ENCODE results near the gene BRAF.
A peak's percentile ranks its signal among the peaks of the same experiment; 100 is the strongest.
"Not testable (repeated sequence)": the region's sequence is repeated elsewhere in the genome, so short reads cannot be mapped to it uniquely, and the experiment has no call there.

Gene BRAF

DNA sequence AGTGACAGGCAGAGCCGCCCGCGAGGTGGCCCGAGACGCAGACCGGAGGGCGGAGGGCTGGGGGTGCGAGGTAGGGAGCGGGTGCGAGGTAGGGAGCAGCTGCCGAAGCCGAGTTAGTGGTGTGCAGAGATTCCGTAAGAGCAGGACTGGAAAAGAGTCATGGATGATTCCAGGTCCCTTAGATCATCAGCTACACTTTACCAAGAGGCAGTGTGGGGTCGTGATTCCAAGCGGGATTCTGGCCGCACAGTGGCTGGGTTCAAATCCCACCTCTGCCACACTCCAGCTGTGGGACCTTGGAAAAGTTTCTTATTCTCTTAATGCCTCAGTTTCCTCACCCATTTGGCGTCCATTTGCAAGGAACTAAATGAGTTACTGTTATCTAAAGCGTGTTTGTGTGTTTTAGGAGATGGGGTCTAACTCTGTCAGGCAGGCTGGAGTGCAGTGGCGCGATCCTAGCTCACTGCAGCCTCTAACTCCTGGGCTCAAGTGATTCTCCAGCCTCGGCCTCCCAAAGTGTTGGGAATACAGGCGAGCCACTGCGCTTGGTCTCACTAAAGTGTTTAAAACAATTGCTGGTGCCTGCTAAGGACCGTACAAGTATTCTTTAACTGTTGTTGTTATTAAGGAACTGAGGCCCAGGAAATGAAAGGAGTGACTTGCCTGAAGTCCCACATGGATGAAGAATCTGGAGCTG, 227.1 kb downstream of the BRAF start:
- DNase-seq: no peak

- DNase-seq: peak; percentile 65
Observed at GRCh38 chr7:140696680-140697446, 227.9 kb downstream of the BRAF start, which contains the start of gene NDUFB2. Gene NDUFB2 (plus strand): TSS chr7:140696708. CDS start chr7:140696745, 37 bp downstream.

DNA sequence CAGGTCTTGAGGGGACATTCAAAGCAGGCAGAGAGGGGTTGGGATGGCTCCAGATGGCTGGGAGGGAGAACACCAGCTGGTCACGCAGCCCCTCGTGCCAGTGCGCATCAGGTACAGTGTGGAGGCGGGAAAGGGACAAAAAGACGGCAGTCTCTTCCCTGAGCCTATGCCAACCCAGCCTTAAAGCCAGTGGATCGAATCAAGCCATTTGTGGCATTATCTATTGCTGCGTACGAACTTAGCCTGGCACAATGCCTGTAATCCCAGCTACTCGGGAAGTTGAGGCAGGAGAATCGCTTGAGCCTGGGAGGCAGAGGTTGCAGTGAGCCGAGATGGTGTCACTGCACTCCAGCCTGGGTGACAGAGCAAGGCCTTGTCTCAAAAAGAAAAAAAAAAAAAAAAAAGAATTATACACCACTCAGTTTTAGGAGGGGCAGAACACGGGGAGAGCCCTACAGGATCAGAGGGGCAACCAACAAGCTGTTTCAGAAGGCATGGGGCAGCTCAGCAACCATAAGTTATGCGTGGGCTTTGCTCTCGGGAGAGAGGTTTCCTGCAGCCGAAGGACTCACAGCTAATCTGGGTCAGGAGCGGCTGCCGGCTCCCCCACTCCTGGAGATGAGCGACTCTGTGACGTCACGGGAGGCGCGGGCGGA, 228.6 kb downstream of the BRAF start:
- DNase-seq: peak; percentile 91

DNA sequence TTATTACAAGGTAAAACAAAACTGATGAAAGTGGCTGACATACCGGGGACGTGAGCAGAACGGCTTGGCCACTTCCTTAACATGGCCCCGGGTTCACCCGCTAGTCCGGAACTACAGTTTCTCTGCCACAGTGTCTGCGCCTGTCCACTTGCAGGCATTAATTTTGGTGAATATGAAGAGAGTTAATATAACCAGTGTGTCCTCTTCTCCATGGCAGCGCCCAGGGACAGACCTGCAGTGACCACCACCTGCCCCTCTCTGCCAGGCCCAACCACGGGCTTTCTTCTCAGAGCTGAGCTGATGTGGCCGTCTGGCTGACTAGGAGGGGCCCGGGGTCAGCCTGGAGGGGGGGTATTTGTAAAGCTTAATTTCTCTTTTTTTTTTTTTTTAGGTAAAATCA, 229.3 kb downstream of the BRAF start:
- no peak for DNase-seq

DNA sequence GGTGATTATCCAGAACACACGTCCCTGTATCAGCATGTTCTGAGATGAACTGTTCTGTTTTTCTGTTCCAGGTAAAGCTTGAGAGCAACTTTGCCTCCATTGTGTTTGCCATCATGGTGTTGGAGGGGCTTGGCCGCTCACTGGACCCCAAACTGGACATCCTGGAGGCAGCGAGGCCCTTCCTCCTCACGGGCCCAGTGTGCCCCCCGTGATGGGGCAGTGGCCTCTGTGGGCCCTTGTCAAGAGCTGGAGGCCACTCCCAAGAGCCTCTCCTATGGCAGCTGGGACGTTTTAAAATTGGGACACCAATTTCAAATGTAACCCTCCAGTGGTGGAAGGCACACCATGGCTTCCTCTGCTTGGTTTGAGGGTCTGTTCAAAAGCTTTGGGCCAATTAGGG, 230.1 kb downstream of the BRAF start:
- DNase-seq: no peak

DNA sequence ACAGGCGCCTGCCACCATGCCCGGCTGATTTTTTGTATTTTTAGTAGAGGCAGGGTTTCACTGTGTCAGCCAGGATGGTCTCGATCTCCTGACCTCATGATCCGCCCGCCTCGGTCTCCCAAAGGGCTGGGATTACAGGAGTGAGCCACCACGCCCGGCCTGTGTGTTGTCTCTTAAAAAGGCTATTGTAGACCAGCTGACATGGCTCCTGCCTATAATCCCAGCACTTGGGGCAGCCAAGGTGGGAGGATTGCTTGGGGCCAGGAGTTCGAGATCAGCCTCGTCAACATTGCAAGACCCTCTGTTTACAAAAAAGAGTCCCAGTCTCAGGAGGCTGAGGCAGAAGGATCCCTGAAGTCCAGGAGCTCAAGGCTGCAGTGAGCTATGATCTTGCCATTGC, 230.9 kb downstream of the BRAF start:
- not testable (repeated sequence) for DNase-seq

DNA sequence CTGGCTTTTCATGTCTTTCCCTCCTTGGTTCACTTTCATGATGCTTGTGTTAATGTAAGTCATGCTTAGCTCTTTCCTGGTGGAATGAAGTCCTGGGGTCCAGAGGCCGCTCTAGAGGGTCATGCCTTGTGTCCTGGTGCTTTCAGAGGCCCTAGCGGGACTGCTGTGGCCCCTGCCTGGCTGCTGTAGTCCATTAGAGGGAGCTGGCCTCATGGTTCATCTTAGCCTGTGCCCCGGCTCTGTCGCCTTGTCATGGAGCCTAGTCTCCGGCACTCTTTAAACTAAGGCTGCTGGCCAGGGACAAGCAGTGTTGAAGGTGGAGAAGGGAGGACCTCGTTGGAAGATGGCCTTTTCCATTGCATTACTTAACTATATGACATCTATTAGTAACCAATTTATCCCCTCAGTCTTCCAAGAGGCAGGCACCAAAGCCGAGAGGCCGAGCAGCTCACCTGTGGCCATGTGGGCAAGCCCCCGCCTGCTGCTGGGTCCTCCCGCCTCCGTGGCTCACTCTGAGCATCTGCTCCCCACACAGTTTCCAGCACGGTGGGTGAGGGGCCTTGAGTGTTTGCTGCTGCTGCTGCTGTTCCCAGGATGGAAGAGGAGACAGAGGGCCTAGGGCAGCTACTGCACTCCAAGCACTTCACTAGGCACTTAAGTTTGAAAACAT, 233.2 kb downstream of the BRAF start:
- no peak for DNase-seq

- no peak for DNase-seq
Observed at GRCh38 chr7:140689199-140690152, 235.3 kb downstream of the BRAF start.

DNA sequence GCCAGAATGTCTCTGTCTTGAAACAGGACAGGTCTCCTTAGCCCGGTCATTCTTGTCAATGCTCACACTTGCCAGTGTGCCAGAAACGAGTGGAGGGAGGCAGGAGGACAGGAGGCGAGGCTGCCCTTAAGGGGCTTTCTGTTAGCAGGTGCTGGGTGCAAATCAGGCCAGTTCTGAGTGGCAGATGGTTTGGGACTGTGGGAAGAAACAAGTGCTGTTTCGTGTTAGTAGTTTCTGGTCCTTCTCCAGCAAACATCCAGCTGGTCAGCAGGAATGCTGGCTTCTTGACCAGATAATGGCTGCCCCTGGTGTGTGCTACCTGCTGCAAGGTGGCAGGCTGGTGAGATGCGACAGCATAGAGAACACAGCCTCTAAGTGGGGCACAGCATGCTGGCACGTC, 236.4 kb downstream of the BRAF start:
- no peak for DNase-seq

DNA sequence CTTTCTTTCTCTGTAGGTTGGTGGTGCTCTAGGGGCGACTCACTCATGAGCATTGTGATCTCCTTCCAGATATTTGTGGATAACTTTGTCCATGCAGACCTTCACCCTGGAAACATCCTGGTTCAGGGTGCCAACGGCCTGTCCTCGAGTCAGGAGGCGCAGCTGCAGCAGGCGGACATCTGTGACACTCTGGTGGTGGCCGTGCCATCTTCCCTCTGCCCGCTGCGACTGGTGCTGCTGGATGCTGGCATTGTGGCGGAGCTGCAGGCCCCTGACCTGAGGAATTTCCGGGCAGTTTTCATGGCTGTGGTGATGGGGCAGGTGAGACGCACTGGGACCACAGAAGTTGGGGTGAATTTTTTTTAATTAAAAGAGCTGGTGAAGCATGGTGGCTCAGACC, 237.8 kb downstream of the BRAF start:
- DNase-seq: no peak

DNA sequence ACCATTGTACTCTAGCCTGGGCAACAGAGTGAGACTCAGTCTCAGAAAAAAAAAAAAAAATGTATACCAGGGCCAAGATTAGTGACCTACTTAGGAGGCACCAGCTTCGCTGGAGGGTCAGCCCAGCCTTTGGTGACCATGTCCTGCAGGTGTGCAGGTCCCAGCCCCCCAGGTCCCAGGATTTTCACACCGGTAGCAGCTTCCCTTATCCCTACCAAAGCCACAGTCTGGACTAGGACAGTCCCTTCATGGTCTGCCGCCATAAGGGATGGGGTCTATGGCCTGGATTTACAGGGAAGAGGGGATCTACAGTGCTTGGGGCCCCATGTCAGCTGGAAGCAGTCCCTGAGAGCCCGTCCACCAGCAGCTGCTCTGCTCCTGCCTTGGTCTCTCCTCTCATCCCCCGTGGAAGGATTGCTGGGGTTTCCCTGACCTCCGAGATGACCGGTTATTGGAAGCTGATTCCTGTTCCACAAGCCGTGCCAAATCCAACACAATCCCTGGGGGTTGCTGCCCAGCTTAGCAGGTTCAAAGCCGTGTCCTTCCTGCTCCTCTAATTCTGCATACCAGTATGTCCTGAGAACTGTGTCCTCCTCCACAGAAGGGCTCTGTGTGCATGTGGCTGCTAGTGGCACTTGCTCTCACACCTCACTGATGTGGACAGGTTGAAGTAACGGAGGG, 239.2 kb downstream of the BRAF start:
- DNase-seq: no peak

DNA sequence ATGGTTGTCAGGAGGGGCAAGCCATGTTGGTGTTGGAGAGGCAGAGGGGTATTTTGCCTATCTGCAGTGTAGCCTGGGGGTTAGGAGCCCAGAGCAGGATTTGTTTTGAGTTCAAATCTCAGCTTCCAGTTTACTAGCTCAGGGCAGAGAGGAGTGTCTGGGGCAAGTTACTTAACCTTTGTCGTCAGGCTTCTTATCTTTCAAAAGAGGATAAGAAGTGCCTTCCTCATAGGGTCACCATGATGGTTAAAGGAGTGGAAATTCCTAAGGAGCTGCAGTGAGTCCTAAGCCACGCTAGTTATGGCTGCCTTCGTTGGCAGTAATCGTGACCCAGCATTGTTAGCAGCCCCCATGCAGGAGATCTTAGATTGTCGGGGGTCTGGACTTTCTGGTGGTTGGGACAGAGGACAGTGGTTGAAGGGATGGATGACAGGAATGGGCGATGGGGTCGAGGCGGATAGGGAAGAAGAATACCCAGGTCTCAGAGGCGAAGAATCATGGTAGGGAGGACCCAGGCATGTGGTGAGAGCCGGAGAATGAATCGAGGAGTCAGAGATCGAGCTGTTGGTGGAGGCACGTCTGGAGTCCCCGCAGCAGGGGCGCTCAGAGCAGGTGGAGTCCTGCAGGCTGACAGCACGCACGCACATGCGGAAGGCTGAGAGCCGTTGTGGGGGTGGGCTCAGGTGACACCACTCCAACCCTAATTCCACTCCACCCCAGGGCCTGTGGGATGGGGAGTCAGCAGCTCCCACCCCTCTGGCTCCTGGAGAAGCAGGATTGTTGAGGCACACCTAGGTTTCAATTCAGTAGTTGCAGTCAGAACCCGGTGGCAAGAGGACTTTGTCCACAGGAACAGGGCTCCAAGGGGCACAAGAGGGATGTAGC, 240.4 kb downstream of the BRAF start:
- DNase-seq: no peak

GRCh38 chr7:140683657-140684056, 241.1 kb downstream of the BRAF start:
- no peak for DNase-seq

DNA sequence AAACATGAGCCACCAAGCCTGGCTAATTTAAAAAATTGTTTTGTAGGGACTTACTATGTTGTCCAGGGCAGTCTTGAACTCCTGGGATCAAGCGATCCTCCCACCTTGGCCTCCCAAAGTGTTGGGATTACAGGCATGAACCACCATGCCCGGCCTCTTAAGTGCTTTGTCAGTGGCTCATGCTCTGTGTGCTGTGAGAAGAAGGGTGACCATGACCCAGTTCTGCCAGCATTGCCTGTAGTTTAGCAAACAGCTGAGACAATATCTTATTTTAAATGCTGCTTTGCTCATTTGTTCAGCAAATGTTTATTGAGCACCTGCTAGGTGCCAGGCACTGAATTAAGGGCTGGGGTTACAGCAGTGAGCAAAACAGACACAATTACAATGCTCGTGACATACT, 243.0 kb downstream of the BRAF start:
- no peak for DNase-seq

GRCh38 chr7:140680886-140681285, 243.8 kb downstream of the BRAF start:
- DNase-seq: no peak

DNA sequence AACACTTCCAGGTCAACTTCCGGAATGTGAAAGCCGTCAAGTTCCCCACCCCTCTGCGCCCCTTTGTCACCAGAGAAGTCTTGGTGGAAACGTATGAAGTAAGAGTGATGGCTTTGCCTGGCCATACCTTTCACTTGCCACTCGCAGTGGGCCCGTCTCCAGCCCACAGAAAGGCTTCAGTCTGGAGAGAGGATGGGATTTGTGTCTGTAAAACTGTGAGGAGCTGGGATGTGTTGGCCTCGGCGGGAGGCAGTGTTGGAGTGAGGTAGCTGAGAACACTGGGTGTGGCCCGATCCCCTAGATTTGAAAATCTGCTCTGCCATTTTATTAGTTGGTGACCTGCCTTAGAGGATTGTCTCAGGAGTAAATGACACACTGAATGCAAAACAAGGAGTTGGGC, 245.5 kb downstream of the BRAF start:
- no peak for DNase-seq

DNA sequence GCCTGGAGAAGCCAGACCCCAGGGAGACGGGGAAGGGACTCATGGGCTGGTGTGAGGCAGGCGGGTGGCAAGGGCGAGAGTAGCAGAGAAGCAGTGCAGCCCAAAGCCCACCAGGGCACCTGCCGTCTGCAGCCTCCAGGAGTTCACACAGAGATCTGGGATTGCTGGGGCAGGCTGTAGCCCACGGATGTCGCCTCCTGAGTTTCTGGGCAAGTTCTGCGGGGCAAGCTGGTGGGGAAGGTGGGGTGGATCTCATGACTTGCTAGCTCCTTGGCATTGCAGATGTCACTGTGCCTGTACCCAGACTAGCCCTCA, 246.0 kb downstream of the BRAF start:
- no peak for DNase-seq

DNA sequence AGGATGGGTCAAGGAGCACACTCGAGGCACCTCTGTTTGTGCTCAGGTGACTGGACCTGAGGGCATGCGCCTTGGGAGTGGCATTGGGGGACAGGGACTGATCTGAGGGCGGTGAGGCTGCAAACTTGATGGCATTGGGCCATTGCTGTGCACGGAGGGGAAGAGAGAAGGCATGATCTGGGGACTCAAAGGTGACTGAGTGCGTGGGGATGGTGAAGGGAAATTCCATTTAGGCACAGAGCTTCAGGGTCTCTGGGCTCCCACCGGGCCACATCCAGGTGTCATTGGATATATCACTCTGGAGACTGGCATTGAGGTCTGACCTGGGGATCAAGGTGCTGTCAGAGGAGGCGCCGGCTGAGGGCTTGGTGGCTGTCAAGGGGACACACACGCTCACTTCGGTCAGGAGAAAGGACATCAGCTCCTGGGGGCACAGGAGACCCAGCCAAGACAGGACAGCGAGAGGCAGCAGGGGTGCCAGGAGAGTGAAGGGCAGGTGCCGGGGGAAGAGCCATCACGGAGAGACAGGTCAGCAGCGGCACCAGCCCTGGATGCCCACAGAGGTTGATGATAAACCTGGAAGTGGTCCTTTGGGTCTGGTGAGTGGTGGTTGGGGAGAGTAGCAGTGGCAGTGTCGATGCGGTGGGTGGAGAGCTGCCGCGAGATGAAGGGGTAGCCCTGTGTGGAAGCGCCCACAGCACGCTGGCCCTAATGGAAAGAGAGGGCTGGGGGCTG, 246.5 kb downstream of the BRAF start:
- no peak for DNase-seq

- DNase-seq: no peak
Observed at GRCh38 chr7:140677496-140677895, 247.2 kb downstream of the BRAF start.

- DNase-seq: not testable (repeated sequence)
Observed at GRCh38 chr7:140676956-140677355, 247.8 kb downstream of the BRAF start.

Data from CD4-positive, alpha-beta T cell treated with Interleukin-4 for 4 hours (primary cell).